Medulla oblongata (tissue), 1 donor: ENCODE data around the gene PLCB1.
"Not testable (repeated sequence)": the region's sequence is repeated elsewhere in the genome, so short reads cannot be mapped to it uniquely, and the experiment has no call there.

Experiments used
- DNase-seq: peaks from one replicate; pipeline ENCODE4 v3.0.0-alpha.2; 2015; ENCODE audit errors: extremely low spot score

PLCB1 gene

DNA sequence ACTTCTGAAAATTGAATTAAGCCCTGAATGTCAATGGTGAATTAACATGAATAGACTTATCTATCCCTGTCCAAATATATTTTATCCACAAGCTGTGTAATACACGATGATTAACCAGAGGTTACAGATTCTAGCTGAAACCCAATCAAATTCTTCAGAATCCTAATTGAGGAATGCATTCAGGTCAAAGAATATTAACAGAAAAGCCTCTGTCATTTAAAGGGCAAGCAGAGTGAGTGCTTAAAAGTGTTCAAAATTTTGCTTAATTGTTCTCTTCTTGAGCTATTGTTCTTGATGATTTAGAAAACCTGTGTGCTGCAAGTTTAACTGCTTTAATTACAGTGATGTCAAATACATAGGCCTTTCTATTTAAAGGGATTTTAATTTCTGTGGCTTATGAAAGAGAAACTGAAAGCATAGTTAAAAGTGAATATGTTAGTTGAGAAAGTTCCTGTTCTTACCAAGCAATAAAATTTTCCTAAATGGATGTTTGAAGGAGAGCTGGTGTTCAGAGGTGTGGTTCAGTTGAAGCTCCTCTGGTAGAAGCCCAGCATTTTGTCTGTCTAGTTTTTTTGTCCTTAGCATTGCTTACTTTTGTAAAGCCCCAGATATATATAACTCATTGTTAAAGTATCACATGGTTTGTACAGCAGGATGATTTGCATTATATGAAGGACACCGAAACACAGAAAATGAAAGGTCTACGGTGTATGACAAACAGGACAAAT, 470.5 kb downstream of the PLCB1 start:
- DNase-seq: no peak

DNA sequence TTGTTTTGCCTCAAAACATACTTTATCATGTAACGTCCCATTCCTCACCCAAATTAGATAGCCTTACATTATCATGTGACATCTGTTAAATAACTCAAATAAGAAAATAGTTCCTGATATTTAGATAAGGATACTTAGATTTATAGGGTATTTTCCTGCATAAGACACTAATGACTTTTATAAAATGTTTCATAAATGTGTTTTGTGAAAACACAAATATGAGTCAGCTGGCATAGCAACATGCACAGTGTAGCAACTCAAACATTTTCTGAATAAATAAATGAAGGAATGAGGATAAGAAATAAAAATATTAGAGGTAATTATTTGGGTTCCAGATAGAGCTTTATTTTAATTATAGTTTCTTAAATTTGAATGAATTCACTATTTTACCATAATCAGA, 476.4 kb downstream of the PLCB1 start:
- DNase-seq: no peak

DNA sequence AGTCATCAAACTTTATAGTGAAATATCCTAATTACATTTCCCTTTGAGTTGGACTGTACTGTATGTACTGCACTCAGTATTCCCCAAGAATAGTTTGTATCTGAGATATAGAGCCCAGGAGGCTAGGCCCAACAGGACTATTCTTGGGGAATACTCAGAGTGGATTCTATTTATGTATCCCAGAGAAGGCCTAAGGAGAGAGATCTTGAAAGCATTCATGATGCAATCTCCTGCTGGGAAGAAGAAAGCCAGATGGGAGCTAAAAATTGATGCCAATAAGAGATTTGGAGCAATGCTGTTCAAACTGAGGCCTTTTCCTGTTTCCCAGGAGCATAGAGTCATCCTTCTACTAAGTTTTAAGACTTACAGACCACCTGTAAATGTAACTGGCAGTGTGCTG, 484.7 kb downstream of the PLCB1 start:
- DNase-seq: no peak

DNA sequence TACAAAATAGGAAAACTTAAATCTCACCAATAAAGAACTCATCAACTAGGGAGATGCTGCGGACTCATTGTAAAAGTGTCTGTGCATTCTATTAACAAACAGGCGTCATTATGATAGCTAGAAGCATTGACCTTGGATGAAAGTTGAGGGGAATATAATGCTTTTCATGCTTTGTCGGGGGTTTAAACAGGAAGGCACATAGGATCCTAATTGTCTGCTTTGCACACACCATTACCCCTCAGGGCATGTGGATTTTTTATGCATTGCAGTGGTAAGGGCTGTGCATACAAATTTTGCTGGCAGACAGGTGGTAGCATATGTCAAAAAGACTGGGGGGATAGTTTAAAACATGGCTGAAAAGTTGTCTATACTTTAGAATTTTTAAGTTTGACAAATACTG, 488.9 kb downstream of the PLCB1 start:
- no peak for DNase-seq

DNA sequence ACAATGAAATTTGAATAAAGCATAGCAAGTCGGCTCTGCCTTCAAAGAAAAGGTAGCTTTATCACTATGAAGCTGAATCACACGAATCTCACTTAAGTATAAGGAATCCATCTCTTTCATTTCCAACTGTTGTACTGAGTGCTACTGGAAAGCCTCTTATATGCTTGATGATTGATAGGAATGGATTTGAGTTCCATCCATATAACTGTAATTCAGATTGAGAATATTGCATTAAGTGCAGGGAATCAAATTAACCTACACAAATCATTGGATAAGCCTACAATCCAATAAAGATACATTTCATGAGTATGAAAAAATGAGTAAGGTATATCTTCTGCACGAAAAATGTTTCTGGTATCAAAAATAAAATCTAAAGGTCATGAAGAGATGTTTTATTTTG, 492.0 kb downstream of the PLCB1 start:
- no peak for DNase-seq

DNA sequence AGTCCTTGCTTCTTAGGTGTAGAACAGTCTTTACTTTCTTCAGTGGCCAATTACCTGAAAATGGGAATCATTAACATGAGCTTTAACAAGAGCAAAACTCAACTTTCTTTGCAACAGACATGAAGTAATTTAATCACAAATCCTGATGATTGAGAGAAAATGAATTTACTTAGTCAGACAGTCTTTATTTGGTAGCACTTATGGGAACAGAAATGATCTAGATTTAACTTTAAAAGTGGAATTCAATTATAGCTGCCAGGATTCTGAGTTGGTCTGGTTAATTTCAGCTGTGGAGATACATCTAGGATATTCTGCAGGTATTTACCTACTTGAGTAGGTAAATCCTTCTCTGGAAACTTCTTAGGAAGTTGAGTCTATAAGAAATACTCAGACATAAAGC, 492.6 kb downstream of the PLCB1 start:
- DNase-seq: no peak

DNA sequence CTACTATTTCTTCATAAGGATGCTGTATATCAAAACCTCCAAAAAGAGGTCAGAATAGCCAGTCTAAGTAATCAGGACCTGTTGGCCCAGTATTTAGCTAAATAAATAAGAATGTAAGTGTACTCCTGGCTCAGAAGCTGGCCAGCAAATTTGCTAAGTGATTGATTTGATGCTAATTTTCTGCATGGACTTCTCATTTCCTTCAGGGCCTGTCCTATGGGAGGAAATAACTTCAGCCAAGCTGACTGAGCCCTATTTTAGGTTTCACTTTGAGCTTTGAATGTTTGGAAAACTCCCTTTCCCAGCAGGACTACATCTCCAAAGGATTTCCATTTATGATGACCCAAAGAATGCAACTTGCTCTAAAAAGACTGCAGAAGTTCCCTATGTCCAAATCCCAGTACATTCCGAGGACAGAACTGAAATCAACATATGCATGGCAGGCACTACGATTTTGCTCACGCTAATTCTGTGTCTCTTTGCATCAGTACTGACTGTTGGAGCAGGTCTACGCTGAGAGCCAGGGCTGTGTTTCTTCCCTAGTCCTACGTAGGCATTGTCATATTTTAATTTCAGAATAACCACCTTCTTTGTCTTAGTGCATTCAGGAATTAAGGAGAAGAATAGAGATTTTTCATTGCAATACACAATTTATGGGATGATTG, 495.4 kb downstream of the PLCB1 start:
- no peak for DNase-seq

DNA sequence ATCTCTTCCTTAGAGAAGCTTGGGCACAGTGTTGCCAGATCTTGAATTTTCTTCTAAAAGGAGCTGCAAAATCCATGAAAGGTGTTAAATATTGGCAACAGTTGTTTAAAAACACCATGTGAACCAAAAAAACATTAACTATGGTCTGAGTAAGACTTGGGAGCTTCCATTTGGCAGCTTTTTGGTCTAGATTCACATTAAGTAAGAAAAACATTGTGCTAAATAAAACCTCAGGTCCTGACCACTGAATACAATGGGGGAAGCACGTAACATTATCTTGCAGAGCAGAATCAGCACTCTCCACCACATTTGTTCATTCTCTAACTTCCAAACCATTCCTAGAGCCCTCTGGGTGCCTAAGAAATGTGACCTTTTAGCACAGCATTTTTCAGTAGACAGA, 499.2 kb downstream of the PLCB1 start:
- DNase-seq: no peak

DNA sequence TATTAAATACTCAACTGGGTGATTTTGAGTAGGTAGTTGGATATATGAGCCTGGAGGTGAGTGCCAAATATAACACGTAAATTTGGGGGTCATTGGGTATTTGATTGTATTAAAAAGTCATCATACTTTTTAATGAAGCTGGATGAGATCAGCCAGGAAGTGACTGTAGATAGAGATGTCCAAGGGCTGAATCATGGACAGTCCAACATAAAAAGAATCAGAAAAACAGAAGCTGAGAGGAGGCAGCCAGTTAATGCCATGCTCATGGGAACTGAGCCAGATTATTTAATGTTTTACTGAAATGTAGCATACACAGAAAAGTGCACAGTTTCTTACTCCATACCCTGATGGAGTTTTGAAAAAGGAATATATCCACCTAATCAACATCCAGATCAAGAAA, 501.3 kb downstream of the PLCB1 start:
- no peak for DNase-seq

DNA sequence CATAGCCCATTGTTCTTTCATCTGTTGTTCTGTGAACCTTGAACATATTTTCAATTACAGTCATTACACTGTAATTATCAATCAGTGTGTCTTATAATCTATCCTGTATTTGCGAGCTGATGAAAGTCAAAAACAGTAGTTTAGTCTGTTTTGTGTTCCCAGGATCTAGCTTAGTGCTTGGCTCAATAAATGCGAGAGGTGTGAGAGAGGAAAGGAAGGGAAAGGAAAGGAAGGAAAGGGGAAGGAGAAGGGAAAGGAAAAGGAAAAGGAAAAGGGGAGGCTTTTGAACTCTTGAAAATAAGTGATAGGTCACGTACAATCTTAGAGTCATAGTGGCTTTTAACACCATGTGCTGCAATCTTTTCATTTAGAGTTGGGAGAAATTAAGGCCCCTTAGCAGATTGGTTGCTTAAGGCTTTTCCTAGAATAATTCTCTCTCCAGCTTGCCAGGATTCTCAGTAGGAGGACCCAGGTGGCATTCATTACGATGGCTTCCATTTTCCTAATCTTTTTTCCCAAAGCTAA, 503.0 kb downstream of the PLCB1 start:
- no peak for DNase-seq

DNA sequence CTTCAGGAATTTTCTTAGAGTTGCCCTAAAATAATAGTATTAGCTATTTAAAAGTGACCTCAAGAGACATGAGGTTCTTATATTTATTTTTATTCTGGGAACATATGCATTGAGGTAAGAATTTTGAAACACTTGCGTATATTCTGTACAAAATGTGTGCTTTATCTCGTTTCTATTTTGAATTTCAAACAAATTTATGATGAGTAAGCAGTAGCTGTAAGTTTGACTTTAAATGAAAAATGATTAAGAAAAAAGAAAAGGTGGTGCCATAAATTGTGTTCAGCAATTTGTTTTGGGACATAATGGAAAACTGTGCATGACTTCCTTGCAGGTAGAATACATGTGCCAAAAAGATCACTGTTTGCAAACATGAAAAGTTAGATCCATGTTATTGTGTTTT, 503.8 kb downstream of the PLCB1 start:
- DNase-seq: no peak

DNA sequence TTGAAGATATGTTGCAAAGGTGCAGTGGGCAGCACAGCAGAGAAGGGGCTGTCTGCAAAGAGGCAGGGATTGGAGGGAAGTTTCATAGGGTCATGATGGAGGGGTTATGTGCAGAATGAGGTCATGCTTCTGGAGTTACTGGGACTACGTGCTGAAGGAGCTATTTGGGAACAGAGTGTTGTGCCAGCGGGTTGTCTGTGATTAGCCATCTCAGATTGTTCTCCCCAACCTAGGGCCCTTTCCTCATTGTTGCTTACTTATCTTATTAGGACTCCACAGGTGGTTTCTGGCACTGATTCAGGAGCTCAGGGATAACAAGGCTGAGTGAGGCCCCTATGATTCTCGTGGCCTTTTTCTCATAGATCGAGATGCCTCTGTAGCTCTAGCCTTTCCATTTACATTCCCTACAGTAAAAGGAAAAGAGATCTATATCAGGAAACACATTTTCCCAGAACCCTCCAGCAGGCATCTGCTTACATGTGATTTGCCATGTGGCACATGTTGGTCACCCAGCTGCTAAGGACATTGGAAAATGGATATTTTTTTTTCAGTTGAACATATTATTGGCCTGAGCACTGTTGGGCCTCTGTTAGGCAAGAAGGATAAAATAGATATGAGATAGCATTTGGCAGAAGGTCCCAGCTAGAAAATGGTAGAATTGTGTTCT, 507.2 kb downstream of the PLCB1 start:
- no peak for DNase-seq

DNA sequence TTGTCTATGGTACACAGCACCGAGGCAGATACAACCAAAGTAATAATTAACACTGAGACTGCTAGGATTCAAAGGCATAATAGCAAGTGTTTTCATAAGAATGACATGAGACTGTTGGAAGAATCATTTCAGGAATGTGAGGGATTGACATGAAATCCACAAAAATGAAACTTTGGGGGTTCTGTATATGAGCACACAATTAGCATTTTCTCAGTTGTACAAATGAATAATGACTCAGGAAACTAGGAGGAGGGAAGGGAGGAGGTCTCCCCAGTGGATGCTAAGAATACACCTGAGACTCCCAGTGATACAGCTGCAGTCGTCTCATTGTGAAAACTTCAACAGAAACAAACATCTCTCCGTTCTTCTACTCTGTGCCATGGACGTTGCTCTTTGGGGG, 508.4 kb downstream of the PLCB1 start:
- DNase-seq: no peak

DNA sequence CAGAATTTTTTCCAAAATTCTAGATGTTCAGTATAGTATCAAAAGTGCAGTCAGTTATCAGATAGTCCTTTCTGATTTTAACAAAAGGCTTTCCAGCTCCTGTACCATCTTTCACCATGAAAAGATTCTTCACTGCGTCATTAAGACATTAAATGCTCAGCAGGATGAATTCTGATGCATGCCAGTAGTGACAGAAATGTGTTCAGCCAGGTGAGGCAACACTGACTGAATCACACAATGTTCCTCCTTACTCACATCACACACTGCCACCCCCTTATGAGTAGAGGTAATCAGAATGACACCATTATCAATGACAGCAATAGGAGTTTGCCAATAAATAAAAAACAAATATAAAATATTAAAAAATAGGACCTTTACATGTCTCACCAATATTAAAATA, 510.2 kb downstream of the PLCB1 start:
- DNase-seq: no peak

DNA sequence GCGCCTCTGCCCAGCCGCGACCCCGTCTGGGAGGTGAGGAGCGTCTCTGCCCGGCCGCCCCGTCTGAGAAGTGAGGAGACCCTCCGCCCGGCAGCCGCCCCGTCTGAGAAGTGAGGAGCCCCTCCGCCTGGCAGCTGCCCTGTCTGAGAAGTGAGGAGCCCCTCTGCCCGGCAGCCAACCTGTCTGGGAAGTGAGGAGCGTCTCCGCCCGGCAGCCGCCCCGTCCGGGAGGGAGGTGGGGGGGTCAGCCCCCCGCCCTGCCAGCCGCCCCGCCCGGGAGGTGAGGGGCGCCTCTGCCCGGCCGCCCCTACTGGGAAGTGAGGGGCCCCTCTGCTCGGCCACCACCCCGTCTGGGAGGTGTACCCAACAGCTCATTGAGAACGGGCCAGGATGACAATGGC, 512.4 kb downstream of the PLCB1 start:
- not testable (repeated sequence) for DNase-seq

DNA sequence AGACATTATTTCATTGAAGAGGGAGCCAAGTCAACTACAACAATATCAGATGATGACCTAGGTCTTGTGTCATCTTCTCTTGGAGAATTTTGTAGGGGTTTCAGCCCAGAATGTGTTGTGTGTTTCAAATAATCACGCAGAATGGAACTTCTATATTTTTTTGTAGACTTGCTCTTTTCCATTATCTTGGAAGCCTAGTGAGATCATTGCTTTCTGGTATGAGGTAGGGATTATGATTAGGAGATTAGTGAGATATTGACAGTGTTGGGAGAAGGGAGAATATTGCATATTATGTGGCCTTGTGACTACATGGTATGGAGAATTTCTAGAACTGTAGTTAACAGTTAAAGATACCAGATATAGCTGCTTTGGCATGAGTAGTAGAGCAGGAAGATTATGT, 513.3 kb downstream of the PLCB1 start:
- no peak for DNase-seq

DNA sequence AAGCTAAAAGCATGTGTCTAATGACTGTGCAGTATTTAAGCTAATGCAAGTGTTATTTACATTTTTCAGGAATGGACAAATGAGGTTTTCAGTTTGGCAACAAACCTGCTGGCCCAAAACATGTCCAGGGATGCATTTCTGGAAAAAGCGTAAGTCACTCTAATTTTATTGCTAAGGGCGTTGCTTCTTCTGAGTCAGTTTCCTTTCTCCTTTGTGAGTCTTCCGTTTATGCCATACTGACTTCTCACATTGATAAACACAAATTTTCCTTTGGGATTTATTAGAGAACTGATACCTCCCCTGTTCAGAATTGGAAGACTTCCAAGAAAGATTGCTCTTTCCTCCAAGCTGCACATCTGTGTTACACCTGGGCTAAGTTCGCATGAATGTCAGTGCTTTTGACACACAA, 514.0 kb downstream of the PLCB1 start:
- DNase-seq: no peak

DNA sequence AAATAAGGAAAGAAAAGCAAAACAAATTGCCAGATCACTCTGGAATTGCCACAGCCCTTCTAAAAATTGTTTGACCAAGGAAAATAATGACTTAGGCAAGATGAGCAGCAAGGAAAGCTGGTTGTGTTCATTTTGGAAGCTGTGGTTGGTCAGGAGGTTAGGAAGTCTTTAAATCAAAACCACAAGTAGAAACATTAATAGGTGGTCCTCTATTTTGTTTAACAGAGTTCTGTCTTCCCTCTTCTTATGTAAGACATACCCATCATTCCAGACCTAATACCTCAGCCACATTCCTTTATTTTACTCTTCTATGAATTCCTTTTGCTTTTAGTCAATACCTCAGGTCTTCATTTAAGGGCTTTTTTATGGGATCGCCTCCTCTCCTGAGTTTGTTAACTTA, 514.6 kb downstream of the PLCB1 start:
- no peak for DNase-seq

DNA sequence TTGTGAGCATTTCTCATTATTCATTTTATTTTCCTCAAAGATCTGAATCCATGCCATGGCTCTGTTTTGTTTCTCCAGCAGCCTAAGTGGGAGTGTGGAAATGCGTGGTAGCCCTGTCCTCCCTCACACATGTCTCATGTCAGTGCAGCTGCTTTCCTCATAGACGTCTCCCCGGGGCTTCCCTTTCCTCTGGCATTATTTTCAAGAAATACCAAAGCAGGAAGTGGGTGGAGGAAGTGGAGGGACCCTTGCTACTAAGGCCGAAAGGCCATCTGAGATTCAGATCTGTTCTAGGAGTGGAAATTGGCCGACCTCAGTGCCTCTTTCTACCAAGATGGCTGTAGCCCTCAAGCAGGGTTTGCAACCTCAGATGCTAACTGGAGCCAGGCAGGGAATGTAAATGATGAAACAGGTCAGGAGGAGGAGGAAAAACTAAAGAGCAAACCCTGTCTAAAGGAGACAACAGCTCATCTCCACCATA, 515.9 kb downstream of the PLCB1 start:
- DNase-seq: no peak

DNA sequence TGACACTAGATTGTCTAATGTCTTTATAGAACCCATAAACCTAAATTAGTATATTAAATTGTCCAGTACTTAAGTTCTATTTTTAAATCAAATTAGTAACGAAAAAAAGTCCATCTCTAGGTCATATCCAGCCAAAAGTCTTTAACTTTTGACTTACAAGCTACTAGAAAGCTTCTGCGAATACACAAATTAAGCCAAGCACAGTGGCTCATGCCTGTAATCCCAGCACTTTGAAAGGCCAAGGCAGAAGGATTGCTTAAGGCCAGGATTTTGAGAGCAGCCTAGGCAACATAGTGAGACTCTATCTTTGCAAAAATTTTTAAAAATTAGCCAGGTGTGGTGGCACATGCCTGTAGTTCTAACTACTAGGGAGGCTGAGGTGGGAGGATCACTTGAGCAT, 516.4 kb downstream of the PLCB1 start:
- no peak for DNase-seq

DNA sequence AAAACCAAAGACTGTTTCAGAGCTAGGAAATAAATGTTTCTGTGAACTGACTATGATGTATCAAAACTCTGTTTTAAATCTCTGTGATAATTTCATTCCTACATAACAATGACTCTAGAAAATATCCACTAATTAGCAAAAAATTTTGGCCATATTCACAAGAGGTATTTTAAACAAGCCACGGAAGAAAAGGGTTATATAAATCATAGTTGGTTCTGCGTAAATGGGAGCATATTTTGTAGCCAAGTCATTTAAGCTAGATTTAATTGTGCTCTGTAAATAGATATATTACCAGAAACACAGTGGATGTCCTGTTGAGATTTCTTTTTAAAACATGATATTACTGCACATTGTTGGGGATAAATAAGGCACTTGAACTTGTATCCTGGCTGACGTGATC, 520.3 kb downstream of the PLCB1 start:
- no peak for DNase-seq

DNA sequence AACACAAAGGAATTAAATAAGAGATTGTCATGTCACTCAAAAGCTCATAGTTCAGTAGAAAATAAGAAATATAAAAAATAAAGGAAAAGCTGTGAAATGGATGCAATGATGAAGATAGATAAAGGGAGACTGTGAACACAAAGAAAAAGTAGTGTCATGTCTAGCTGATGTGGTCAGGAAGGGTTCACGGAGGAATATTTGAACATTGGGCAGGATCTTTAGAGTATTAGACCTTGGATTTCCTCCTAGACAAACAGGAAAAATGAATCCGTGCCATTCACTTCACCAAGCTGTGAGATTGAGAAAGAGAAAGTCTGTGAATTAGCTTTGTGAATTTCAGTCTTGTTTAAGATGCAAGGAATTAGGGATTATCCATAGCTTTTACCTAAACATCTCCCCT, 522.4 kb downstream of the PLCB1 start:
- DNase-seq: no peak

DNA sequence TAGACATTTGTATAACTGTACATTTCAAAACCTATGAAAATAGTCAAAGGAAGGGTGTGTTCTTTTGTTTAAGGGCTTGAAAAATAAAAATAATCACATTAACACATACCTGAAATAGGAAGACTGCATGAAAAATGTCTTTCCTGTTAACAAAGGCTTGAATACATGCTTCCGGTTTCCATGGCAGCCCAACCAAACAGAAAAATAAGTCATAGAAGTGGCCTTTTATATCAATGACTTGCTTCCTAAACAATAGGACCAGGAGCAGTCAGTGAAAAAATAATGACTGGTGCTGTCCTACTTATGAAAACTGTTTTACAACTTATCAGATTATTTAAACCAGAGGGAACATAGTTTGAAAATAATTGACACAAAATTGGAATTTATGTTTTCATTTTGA, 524.3 kb downstream of the PLCB1 start:
- no peak for DNase-seq
